GM19035 (cell line): ENCODE data around the gene PAX8.

Experiments used
- ATAC-seq: cut with Tn5 transposase; IDR thresholded peaks from one replicate; pipeline ENCODE4 v1.9.1; 2021; ENCODE audit not compliant: unreplicated experiment

Gene PAX8

DNA sequence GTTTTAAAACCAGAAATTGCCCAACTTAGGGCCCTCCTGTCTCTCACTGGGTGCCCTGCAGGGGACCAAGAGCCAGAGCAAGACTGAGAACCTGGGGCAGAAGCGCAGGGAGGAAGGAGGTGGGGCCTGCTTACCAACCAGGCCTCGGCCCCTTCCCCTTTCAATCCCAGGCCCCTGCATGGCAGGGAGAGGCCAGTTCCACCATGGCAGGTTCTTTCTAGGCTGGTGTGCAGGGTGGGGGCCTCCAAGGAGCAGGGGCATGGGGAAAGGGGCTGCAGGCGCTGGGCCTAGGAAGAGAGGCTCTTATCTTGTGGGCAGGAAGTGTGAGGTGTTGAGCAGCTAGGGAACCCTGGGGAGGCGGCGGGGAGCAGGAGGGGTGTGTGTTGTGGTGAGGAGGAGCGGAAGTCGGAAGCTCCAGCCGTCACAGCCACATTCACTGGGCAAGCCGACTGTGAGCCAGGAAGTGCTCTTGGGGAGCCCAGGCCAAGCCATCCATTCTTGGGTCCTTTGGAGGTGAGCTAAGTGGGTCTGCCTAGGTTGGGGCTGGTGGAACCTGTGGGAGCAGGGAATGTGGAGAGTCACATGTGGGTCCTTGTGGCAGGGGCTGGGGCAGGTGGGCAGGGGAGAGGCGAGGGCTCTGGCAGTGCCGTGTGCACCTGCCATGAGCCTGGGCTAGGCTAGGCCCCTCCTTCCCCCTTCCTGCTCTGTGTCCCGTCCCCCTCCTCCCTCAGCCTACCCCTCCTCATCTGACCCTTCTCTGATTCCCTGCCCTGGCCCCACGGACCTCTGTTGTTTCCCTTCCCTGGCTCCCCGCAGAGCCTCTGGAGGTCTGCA, 105.0 kb downstream of the PAX8 start, which contains the start of gene PSD4:
TSS of gene PSD4 (plus strand) at position 430 of the 834 bp plus-strand sequence. CDS start 8,486 bp downstream, outside the sequence.
- peak; percentile 74 for ATAC-seq

- ATAC-seq: no peak
These were observed 105.8 kb downstream of the PAX8 start for GRCh38 chr2:113172721-113173541.

DNA sequence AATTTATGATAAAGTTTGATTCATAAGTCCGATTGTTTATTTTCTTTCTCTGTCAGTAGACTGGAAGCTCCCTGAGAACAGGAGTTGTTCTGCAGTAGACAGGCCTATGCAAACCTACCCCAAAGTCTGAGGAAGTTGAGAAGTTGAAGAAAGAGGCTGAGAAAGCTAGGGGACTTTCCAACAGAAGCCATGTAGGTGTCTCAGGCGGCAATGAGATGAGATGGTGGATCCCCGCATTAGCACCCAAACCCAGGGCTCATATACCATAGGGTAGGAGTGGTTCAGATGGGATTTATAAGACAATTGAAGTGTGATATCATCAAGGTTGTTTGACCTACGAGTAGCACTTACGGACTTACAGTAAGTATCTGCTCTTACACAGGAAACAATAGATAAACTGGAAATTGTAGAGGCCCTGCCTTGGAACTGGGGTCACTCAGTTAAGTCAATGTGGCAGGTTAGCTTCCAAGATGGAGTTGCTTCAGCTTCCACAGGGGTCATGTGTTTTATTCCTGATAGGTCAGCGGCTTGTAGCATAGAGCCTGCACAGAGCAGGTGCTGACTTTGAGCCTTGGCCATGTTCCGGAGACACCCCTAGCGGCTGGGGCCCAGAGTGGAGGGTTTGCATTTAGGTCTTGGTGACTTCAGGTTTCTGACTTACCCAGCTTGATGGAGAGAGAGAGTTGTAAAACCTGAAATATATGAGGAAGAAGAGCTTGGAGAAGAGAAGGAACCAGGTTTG, 107.2 kb downstream of the PAX8 start:
- ATAC-seq: no peak

GRCh38 chr2:113169586-113169985, 109.1 kb downstream of the PAX8 start:
- ATAC-seq: no peak

DNA sequence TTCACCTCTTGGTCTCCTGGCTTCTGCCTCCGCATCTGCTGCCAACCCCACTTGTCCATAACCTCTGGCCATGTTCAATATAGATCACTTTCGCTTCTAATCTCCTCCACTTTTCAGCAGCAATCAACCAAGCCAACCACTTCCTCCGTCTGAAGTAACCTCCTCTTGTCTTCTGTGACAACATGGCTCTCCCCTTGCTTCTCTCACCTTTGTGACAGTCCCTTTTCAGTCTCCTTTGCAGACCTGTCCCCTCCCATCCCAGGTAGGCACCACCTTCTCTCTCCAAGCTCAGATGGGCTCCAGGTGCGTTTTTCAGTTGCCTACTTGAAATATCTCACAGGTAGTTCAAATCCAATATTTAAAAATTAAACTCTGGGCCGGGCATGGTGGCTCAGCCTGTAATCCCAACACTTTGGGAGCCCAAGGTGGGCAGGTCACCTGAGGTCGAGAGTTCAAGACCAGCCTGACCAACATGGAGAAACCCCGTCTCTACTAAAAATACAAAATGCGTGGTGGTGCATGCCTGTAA, 109.7 kb downstream of the PAX8 start:
- ATAC-seq: no peak

GRCh38 chr2:113167962-113168340, 110.8 kb downstream of the PAX8 start:
- ATAC-seq: no peak

DNA sequence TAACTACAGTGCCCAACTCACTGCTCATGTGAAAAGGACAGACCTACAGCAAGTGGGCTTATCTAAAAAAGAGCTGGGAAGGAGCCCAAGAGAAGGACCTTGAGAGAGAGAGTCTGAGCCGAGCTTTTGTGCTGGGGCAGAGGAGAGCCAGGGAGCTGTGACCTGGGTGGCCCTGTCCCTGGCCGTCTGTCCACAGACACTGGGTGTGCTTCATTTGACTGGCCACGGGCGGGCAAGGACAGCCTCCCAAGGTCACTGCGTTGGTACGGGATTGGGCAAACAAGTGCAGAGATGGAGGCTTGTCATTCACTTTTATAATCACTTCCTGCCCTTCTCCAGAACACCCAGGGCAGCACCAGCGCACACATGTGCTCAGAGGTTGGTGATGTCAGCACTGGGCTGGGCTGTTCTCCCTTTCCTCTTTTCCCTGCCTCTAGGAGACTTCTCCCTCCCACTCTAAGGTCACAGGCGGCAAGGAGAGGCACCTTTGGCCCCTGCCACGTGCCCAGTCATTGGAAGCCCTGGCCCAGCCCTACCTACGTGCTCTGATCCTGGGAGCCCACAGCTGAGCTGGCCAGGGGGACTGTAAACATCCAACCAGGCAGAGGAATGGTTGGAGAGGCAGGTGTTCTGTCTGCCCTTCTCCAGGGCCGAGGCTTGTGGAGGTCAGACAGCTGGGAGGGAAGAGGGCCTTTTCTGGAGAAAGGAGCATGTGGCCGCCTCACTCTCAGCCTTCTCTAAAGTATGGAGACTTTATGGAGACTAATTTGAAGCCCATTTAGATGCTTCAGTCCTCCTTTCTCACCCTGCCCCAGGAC, 111.4 kb downstream of the PAX8 start:
- ATAC-seq: no peak

GRCh38 chr2:113166187-113166645, 112.5 kb downstream of the PAX8 start:
- ATAC-seq: no peak
